ENCODE results near the gene UNC80. TPM values are rescaled to one million over a fixed set of nuclear protein-coding genes. Genes with fewer than 3 reads are reported as not detected.
A peak's percentile ranks its signal among the peaks of the same experiment; 100 is the strongest.

Gene UNC80
- total RNA-seq, 1 donor from 2014 or later: 2.1 TPM

DNA sequence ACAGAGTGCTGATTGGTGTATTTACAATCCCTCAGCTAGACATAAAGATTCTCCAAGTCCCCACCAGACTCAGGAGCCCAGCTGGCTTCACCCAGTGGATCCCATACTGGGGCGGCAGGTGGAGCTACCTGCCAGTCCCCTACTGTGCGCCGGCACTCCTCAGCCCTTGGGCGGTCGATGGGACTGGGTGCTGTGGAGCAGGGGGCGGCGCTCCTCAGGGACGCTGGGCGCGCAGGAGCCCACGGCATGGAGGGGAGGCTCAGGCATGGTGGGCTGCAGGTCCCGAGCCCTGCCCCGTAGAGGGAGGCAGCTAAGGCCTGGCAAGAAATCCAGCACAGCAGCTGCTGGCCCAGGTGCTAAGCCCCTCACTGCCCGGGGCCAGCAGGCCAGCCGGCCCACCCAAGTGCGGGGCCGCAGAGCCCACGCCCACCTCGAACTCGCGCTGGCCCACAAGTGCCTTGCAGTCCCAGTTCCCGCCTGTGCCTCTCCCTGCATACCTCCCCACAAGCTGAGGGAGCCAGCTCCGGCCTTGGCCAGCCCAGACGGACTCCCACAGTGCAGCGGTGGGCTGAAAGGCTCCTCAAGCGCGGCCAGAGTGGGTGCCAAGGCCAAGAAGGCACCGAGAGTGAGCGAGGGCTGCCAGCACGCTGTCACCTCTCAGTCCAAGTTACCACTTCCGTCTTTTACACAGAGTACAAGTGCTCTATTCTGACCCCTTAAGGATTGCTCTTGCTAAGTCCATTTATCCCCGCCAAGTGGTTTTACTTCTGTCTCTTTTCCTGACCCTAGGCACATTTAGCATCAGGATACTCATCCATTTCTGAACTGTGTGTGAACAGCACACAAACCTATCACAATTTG is 229.1 kb downstream of the UNC80 start:
- no peak overlapping the region for H3K27ac ChIP-seq (ENCODE audit: low read depth, low read length)
- no peak overlapping the region for H3K9ac ChIP-seq (ENCODE audit: low read depth in 1 of 3, low read length in 3 of 3)
- peaks cover 0 to 2% (median 0%) of the 10 kb centered on the region in 3 donors for H3K36me3 ChIP-seq (ENCODE audit: control insufficient read depth in 3 of 3, insufficient read depth in 3 of 3, low read length in 3 of 3)
- no peak overlapping the region for H3K4me3 ChIP-seq (ENCODE audit: low read length in 3 of 3)
- H3K9me3 ChIP-seq (ENCODE audit: control insufficient read depth in 3 of 3, low read length in 3 of 3): no peaks in the 10 kb centered on the region
- H3K27me3 ChIP-seq (ENCODE audit: control insufficient read depth in 3 of 3, insufficient read depth in 3 of 3, low read length in 3 of 3): no peaks in the 10 kb centered on the region
- peaks cover 17 to 27% (median 25%) of the 10 kb centered on the region in 3 donors for H3K4me1 ChIP-seq (ENCODE audit: control insufficient read depth in 3 of 3, insufficient read depth in 3 of 3, low read length in 3 of 3)

DNA sequence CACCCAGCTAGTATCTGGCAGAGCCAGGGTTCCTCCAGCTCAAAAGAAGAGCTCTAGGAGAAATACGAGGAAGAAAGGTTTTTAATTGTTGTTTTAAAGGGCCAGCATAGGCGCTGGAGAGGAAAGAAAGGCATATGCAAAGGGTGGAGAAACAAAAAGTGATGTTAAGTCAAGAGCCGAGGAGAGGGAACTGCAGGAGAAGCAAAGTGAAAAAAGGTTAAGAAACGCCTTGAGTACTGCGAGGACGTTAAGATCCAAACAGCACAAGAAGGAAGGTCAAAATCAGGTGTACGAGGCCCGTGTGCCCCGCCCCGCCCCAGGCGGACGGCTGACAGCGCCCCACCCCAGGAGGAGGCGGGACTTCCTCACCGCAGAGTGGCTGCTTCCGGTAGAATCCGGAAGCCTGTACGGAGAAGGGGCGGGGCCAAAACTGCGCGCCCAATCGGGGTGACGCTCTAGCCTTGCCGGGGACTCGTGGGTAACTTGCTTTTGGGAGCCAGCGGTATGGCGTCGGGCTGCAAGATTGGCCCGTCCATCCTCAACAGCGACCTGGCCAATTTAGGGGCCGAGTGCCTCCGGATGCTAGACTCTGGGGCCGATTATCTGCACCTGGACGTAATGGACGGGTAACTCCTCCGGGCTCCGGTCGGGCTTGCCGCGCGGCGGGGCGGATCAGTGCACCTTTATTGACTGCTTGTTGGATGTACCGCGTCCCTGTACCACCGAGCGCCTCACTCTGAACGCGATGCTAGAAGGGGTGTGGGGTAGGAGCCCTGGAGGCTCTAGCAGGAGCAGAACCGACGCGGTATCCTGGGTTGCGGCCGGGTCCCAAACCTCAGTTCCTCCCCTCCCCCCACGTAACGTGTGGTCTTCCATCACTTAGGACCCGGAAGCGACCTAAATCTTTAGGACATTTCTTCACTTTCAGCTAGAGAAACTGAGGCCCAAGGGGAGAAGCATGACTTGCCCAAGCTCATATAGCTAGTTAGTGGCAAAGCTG is 230.8 kb downstream of the UNC80 start, which contains the start of gene RPE:
Gene RPE (plus strand): TSS at position 481 of the 1,000 bp plus-strand sequence. CDS start 24 bp downstream, at position 505.
- Histone ChIP-seq H3K27me3 (ENCODE audit: control insufficient read depth in 3 of 3, insufficient read depth in 3 of 3, low read length in 3 of 3) (no peaks in the 10 kb centered on the region), H3K27ac (ENCODE audit: low read depth, low read length) (peak within 1 kb of the TSS; percentile 82), H3K4me1 (ENCODE audit: control insufficient read depth in 3 of 3, insufficient read depth in 3 of 3, low read length in 3 of 3) (peaks cover 23 to 30% (median 28%) of the 10 kb centered on the region in 3 donors), H3K4me3 (ENCODE audit: low read length in 3 of 3) (peak within 1 kb of the TSS; percentile 96 to 99 (median 99)), H3K36me3 (ENCODE audit: control insufficient read depth in 3 of 3, insufficient read depth in 3 of 3, low read length in 3 of 3) (peaks cover 0 to 2% (median 0%) of the 10 kb centered on the region in 3 donors), H3K9me3 (ENCODE audit: control insufficient read depth in 3 of 3, low read length in 3 of 3) (no peaks in the 10 kb centered on the region), H3K9ac (ENCODE audit: low read depth in 1 of 3, low read length in 3 of 3) (peak within 1 kb of the TSS; percentile 88 to 95 (median 89))

- Histone ChIP-seq H3K27me3 (ENCODE audit: control insufficient read depth in 3 of 3, insufficient read depth in 3 of 3, low read length in 3 of 3) (no peaks in the 10 kb centered on the region), H3K36me3 (ENCODE audit: control insufficient read depth in 3 of 3, insufficient read depth in 3 of 3, low read length in 3 of 3) (peaks cover 0 to 2% (median 0%) of the 10 kb centered on the region in 3 donors), H3K27ac (ENCODE audit: low read depth, low read length) (no peak overlapping the region), H3K4me1 (ENCODE audit: control insufficient read depth in 3 of 3, insufficient read depth in 3 of 3, low read length in 3 of 3) (peaks cover 24 to 30% (median 28%) of the 10 kb centered on the region in 3 donors), H3K9ac (ENCODE audit: low read depth in 1 of 3, low read length in 3 of 3) (peak overlapping the region; percentile 88 to 95 (median 89)), H3K9me3 (ENCODE audit: control insufficient read depth in 3 of 3, low read length in 3 of 3) (no peaks in the 10 kb centered on the region), H3K4me3 (ENCODE audit: low read length in 3 of 3) (peak overlapping the region; percentile 96 to 99 (median 99))
Observed at GRCh38 chr2:210003359-210003758, 231.7 kb downstream of the UNC80 start.

DNA sequence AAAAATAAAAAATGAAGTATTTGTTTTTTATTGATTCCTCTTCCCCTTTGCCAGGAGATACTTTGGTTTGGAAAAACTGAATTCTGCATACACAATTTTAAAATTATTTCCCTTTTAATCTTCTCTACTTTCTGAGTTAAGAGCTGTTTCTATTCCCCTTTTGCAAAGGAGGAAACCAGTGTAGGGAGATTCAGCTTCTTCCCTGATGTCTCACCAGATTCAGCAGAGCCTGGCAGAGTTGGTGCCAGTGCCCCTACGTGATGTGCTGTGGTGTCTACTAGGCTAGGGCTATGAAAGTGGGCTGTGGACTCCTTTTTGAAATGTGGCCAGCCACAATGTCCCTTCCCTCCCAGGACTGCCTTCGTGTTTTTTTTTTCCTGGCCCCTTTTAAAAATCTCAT is 233.2 kb downstream of the UNC80 start:
- H3K36me3 ChIP-seq (ENCODE audit: control insufficient read depth in 3 of 3, insufficient read depth in 3 of 3, low read length in 3 of 3): peaks cover 0 to 2% (median 2%) of the 10 kb centered on the region in 3 donors
- H3K9me3 ChIP-seq (ENCODE audit: control insufficient read depth in 3 of 3, low read length in 3 of 3): no peaks in the 10 kb centered on the region
- no peak overlapping the region for H3K9ac ChIP-seq (ENCODE audit: low read depth in 1 of 3, low read length in 3 of 3)
- no peak overlapping the region for H3K27ac ChIP-seq (ENCODE audit: low read depth, low read length)
- H3K27me3 ChIP-seq (ENCODE audit: control insufficient read depth in 3 of 3, insufficient read depth in 3 of 3, low read length in 3 of 3): no peaks in the 10 kb centered on the region
- peaks cover 24 to 30% (median 28%) of the 10 kb centered on the region in 3 donors for H3K4me1 ChIP-seq (ENCODE audit: control insufficient read depth in 3 of 3, insufficient read depth in 3 of 3, low read length in 3 of 3)
- no peak overlapping the region for H3K4me3 ChIP-seq (ENCODE audit: low read length in 3 of 3)

DNA sequence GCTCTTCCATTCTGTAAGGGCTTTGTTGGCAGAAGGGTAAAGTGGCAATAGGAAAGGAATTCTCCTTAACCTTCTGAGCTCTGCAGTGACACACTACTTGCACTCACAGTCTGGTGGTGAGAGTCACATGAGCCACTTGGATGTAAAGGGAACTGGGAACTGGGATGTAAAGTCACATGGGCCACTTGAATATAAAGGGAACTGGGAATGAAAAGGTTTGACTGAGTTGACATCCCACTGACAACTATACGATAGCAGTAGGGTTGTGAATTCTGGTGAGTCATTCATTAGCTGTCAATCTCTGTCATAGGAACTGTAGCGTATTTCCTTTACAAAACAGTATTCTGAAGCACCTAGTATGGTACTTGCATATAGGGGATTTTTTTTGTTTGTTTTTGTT is 236.3 kb downstream of the UNC80 start:
- Histone ChIP-seq H3K9ac (ENCODE audit: low read depth in 1 of 3, low read length in 3 of 3) (no peak overlapping the region), H3K27me3 (ENCODE audit: control insufficient read depth in 3 of 3, insufficient read depth in 3 of 3, low read length in 3 of 3) (no peaks in the 10 kb centered on the region), H3K36me3 (ENCODE audit: control insufficient read depth in 3 of 3, insufficient read depth in 3 of 3, low read length in 3 of 3) (peaks cover 0 to 13% (median 0%) of the 10 kb centered on the region in 3 donors), H3K4me1 (ENCODE audit: control insufficient read depth in 3 of 3, insufficient read depth in 3 of 3, low read length in 3 of 3) (peaks cover 20 to 23% (median 21%) of the 10 kb centered on the region in 3 donors), H3K27ac (ENCODE audit: low read depth, low read length) (no peak overlapping the region), H3K4me3 (ENCODE audit: low read length in 3 of 3) (no peak overlapping the region), H3K9me3 (ENCODE audit: control insufficient read depth in 3 of 3, low read length in 3 of 3) (no peaks in the 10 kb centered on the region)

DNA sequence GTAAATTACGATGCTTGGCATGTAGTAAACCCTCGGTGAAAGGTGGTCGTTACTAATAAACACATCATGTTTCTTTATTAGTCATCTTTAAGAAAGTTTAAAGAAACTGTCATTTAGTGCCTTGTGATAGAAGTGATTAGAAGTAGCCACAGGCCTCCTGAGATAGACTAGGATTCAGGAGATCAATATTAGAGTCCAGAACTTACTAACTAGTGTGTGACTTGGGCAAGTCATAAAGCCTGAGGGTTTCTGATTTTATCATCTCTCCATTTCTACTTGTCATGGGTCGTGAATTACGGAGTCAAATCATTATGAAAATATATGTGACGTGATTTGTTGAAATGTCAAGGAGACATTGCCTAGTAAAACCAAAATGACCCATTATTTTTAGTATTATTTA is 237.5 kb downstream of the UNC80 start:
- Histone ChIP-seq H3K4me1 (ENCODE audit: control insufficient read depth in 3 of 3, insufficient read depth in 3 of 3, low read length in 3 of 3) (peaks cover 12 to 13% (median 12%) of the 10 kb centered on the region in 3 donors), H3K36me3 (ENCODE audit: control insufficient read depth in 3 of 3, insufficient read depth in 3 of 3, low read length in 3 of 3) (peaks cover 0 to 15% (median 2%) of the 10 kb centered on the region in 3 donors), H3K9ac (ENCODE audit: low read depth in 1 of 3, low read length in 3 of 3) (no peak overlapping the region), H3K9me3 (ENCODE audit: control insufficient read depth in 3 of 3, low read length in 3 of 3) (no peaks in the 10 kb centered on the region), H3K27me3 (ENCODE audit: control insufficient read depth in 3 of 3, insufficient read depth in 3 of 3, low read length in 3 of 3) (no peaks in the 10 kb centered on the region), H3K4me3 (ENCODE audit: low read length in 3 of 3) (no peak overlapping the region), H3K27ac (ENCODE audit: low read depth, low read length) (no peak overlapping the region)

GRCh38 chr2:210009896-210010295 is 238.3 kb downstream of the UNC80 start:
- no peaks in the 10 kb centered on the region for H3K27me3 ChIP-seq (ENCODE audit: control insufficient read depth in 3 of 3, insufficient read depth in 3 of 3, low read length in 3 of 3)
- peaks cover 1 to 17% (median 2%) of the 10 kb centered on the region in 3 donors for H3K36me3 ChIP-seq (ENCODE audit: control insufficient read depth in 3 of 3, insufficient read depth in 3 of 3, low read length in 3 of 3)
- no peaks in the 10 kb centered on the region for H3K9me3 ChIP-seq (ENCODE audit: control insufficient read depth in 3 of 3, low read length in 3 of 3)
- no peak overlapping the region for H3K4me3 ChIP-seq (ENCODE audit: low read length in 3 of 3)
- H3K27ac ChIP-seq (ENCODE audit: low read depth, low read length): no peak overlapping the region
- peaks cover 7 to 12% (median 9%) of the 10 kb centered on the region in 3 donors for H3K4me1 ChIP-seq (ENCODE audit: control insufficient read depth in 3 of 3, insufficient read depth in 3 of 3, low read length in 3 of 3)
- H3K9ac ChIP-seq (ENCODE audit: low read depth in 1 of 3, low read length in 3 of 3): no peak overlapping the region

DNA sequence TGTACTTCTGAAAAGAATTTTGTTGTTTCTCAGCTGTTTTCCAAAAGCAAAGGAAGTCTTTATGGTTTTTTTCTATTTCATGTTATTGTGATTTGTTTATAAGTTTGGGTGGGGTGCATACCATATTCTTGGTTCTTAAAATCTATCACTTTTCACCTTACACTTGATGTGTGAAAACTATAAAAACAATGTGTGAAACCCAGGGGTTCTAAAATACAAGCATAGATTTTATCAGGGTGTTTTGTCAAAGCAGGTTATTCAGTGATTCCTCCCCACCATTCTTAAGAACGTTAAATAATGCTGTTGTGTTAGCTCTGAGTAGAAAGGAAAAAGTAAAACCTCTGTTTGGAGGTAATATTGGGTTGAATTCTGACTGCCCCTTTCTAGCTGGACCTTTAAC is 248.5 kb downstream of the UNC80 start:
- H3K4me1 ChIP-seq (ENCODE audit: control insufficient read depth in 3 of 3, insufficient read depth in 3 of 3, low read length in 3 of 3): no peaks in the 10 kb centered on the region

GRCh38 chr2:210022824-210023223 is 251.2 kb downstream of the UNC80 start:
- peaks cover 14 to 46% (median 42%) of the 10 kb centered on the region in 3 donors for H3K36me3 ChIP-seq (ENCODE audit: control insufficient read depth in 3 of 3, insufficient read depth in 3 of 3, low read length in 3 of 3)

More for the DNA sequence above, 248.5 kb downstream of the UNC80 start:
- no peak overlapping the region for H3K4me3 ChIP-seq (ENCODE audit: low read length in 3 of 3)
- no peaks in the 10 kb centered on the region for H3K9me3 ChIP-seq (ENCODE audit: control insufficient read depth in 3 of 3, low read length in 3 of 3)
- peaks cover 17 to 69% (median 55%) of the 10 kb centered on the region in 3 donors for H3K36me3 ChIP-seq (ENCODE audit: control insufficient read depth in 3 of 3, insufficient read depth in 3 of 3, low read length in 3 of 3)
- H3K27ac ChIP-seq (ENCODE audit: low read depth, low read length): no peak overlapping the region
- H3K27me3 ChIP-seq (ENCODE audit: control insufficient read depth in 3 of 3, insufficient read depth in 3 of 3, low read length in 3 of 3): no peaks in the 10 kb centered on the region
- H3K9ac ChIP-seq (ENCODE audit: low read depth in 1 of 3, low read length in 3 of 3): no peak overlapping the region

More at GRCh38 chr2:210022824-210023223, 251.2 kb downstream of the UNC80 start:
- no peaks in the 10 kb centered on the region for H3K4me1 ChIP-seq (ENCODE audit: control insufficient read depth in 3 of 3, insufficient read depth in 3 of 3, low read length in 3 of 3)
- no peak overlapping the region for H3K9ac ChIP-seq (ENCODE audit: low read depth in 1 of 3, low read length in 3 of 3)
- H3K4me3 ChIP-seq (ENCODE audit: low read length in 3 of 3): no peak overlapping the region
- no peak overlapping the region for H3K27ac ChIP-seq (ENCODE audit: low read depth, low read length)
- no peaks in the 10 kb centered on the region for H3K9me3 ChIP-seq (ENCODE audit: control insufficient read depth in 3 of 3, low read length in 3 of 3)
- H3K27me3 ChIP-seq (ENCODE audit: control insufficient read depth in 3 of 3, insufficient read depth in 3 of 3, low read length in 3 of 3): no peaks in the 10 kb centered on the region
